Chondrocyte (in vitro differentiated cells): ENCODE measurements around the gene P2RX2. TPM values are rescaled to one million over a fixed set of nuclear protein-coding genes. Genes with fewer than 3 reads are reported as not detected.

ENCODE experiments used
- DNase-seq: peaks from one replicate; pipeline ENCODE4 v3.0.0; 2021; ENCODE audit warnings: mixed read lengths, low spot score
- H3K27ac Mint-ChIP-seq: one replicate; pipeline ENCODE4 v1.8.0; 2021; ENCODE audit warnings: mild to moderate bottlenecking, moderate library complexity, mixed read lengths; ENCODE audit not compliant: unreplicated experiment
- H3K27me3 Mint-ChIP-seq: 2 replicates; pipeline ENCODE4 v1.8.0; 2021; ENCODE audit warnings: low read depth, mixed read lengths
- H3K36me3 Mint-ChIP-seq: 2 replicates; pipeline ENCODE4 v1.8.0; 2021; ENCODE audit warnings: low read depth, mixed read lengths
- H3K4me1 Mint-ChIP-seq: 2 replicates; pipeline ENCODE4 v1.8.0; 2021; ENCODE audit warnings: low read depth, mild to moderate bottlenecking, mixed read lengths
- H3K4me3 Mint-ChIP-seq: one replicate; pipeline ENCODE4 v1.8.0; 2021; ENCODE audit warnings: mild to moderate bottlenecking, moderate library complexity, mixed read lengths; ENCODE audit not compliant: unreplicated experiment
- H3K9me3 Mint-ChIP-seq: 2 replicates; pipeline ENCODE4 v1.8.0; 2021; ENCODE audit warnings: low read depth, mixed read lengths
- total RNA-seq: library from RNA; stranded (reverse); gene quantifications from 3 replicates; pipeline ENCODE4 v1.2.1, GENCODE V29; 2021
- TF ChIP-seq, protein P1 (sequence below): fragments of 200-600 bp; sonication (generic); IDR thresholded peaks from 2 replicates; pipeline ENCODE4 v1.5.0; 2021; ENCODE audit warnings: antibody characterized with exemption, mild to moderate bottlenecking, moderate library complexity

Gene P2RX2
- total RNA-seq, 1 donor from 2014 or later = not detected

DNA sequence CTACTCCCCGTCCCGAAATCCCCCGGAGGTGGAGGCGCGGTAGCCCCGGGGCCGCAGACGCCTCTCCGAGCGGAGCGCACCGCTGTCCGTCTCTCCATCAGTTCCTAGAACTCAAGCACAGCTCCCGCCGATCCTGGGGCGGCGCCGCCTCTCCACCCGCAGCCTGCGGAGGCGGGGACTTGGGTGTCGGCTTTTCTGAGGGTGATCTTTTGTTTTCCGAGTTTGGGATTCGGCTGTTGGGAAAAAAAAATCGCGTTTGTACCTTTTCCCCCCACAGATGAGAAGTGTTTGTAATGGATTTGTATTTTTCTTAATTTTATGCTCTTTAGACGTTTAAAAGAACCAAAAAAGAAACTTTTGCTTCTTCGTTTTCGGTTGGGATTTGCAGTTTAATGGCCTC is 34.8 kb upstream of the P2RX2 start:
- no peak overlapping the region for H3K27ac Mint-ChIP-seq
- TF ChIP-seq, protein P1, sequence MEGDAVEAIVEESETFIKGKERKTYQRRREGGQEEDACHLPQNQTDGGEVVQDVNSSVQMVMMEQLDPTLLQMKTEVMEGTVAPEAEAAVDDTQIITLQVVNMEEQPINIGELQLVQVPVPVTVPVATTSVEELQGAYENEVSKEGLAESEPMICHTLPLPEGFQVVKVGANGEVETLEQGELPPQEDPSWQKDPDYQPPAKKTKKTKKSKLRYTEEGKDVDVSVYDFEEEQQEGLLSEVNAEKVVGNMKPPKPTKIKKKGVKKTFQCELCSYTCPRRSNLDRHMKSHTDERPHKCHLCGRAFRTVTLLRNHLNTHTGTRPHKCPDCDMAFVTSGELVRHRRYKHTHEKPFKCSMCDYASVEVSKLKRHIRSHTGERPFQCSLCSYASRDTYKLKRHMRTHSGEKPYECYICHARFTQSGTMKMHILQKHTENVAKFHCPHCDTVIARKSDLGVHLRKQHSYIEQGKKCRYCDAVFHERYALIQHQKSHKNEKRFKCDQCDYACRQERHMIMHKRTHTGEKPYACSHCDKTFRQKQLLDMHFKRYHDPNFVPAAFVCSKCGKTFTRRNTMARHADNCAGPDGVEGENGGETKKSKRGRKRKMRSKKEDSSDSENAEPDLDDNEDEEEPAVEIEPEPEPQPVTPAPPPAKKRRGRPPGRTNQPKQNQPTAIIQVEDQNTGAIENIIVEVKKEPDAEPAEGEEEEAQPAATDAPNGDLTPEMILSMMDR = no peak
- peaks cover 1% of the 10 kb centered on the region for H3K27me3 Mint-ChIP-seq
- no peaks in the 10 kb centered on the region for H3K9me3 Mint-ChIP-seq
- H3K4me3 Mint-ChIP-seq = no peak overlapping the region
- peaks cover 5% of the 10 kb centered on the region for H3K36me3 Mint-ChIP-seq
- H3K4me1 Mint-ChIP-seq = no peaks in the 10 kb centered on the region
- DNase-seq = no peak

DNA sequence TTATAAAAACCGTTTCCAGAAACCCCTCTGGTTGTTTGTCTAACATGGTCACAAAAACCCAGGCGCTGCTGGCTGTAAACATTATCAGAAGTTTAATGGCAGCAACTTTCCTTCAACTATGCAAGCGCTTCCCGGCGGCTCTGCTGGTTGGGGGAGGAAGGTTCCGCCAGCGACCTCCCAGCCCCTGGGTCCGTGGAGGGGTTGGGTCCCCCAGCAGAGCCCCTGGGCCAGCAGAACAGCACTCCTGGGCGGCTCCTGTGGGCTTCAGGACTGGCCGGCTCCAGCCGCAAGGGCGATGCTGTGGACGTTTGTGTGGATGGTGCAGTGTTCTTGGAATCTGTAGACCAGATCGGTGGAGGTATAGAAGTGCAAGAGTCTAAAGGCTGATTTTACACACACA is 34.1 kb upstream of the P2RX2 start:
- TF ChIP-seq, protein P1 = no peak
- no peak overlapping the region for H3K4me3 Mint-ChIP-seq
- peaks cover 5% of the 10 kb centered on the region for H3K36me3 Mint-ChIP-seq
- no peak overlapping the region for H3K27ac Mint-ChIP-seq
- peaks cover 2% of the 10 kb centered on the region for H3K27me3 Mint-ChIP-seq
- no peaks in the 10 kb centered on the region for H3K4me1 Mint-ChIP-seq
- peaks cover 2% of the 10 kb centered on the region for H3K9me3 Mint-ChIP-seq
- no peak for DNase-seq

DNA sequence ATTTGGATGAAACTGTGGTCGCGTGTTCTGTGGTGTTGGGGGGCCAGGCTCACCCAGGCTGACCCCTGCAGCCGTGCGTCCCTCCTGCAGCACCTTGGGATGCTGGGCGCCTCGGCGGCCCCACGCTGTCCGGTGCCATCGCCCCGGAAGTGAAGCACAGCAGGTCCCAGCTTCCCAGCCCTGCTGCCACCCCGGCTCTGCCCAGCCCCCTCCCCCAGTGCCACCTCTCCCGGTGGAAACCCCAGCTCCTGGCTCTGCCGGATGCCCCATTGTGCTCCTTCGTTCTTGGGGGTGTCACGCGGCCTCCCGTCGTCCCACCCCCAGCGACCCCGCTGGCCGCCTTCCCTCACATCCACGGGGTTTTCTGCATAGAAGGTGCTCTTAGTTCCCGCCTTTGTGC is 33.4 kb upstream of the P2RX2 start:
- TF ChIP-seq, protein P1 = no peak

DNA sequence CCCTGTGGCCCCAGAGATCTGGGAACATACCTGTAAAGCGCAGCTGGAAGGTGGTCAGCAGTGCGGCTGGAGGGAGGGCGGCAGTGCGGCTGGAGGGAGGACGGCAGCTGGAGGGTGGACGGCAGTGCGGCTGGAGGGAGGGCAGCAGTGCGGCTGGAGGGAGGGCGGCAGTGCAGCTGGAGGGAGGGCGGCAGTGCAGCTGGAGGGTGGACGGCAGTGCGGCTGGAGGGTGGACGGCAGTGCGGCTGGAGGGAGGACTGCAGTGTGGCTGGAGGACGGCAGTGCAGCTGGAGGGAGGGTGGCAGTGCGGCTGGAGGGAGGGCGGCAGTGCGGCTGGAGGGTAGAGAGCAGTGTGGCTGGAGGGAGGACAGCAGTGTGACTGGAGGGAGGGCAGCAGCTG is 31.6 kb upstream of the P2RX2 start:
- Mint-ChIP-seq H3K9me3 (peaks cover 2% of the 10 kb centered on the region), H3K27me3 (peaks cover 2% of the 10 kb centered on the region)

More for the DNA sequence above, 33.4 kb upstream of the P2RX2 start:
- H3K27ac Mint-ChIP-seq = no peak overlapping the region
- no peaks in the 10 kb centered on the region for H3K4me1 Mint-ChIP-seq
- H3K27me3 Mint-ChIP-seq = peaks cover 2% of the 10 kb centered on the region
- H3K9me3 Mint-ChIP-seq = peaks cover 2% of the 10 kb centered on the region
- DNase-seq = no peak
- H3K4me3 Mint-ChIP-seq = no peak overlapping the region
- H3K36me3 Mint-ChIP-seq = peaks cover 5% of the 10 kb centered on the region

DNA sequence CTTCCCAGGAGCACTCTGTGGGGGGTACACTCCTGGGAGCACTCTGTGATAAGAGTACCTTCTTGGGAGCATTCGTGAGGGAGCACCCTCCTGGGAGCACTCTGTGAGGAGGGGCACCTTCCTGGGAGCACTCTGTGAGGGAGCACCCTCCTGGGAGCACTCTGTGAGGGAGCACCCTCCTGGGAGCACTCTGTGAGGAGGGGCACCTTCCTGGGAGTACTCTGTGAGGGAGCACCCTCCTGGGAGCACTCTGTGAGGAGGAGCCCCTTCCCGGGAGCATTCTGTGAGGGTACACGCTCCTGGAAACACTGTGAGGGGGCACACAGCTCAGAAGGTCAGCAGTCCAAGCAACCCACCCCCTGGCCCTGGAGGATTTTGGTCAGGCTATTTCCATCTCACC is 30.8 kb upstream of the P2RX2 start:
- Mint-ChIP-seq H3K36me3 (peaks cover 2% of the 10 kb centered on the region), H3K27me3 (peaks cover 2% of the 10 kb centered on the region), H3K4me1 (no peaks in the 10 kb centered on the region), H3K27ac (no peak overlapping the region), H3K4me3 (no peak overlapping the region), H3K9me3 (peaks cover 2% of the 10 kb centered on the region)
- DNase-seq = no peak
- TF ChIP-seq, protein P1 = no peak

More for the DNA sequence above, 31.6 kb upstream of the P2RX2 start:
- DNase-seq = no peak
- TF ChIP-seq, protein P1 = no peak
- Mint-ChIP-seq H3K36me3 (peaks cover 2% of the 10 kb centered on the region), H3K4me1 (no peaks in the 10 kb centered on the region), H3K27ac (no peak overlapping the region), H3K4me3 (no peak overlapping the region)
